ENCODE data around the gene SLC6A6.

Gene SLC6A6

GRCh38 chr3:14378415-14378814 is 24.0 kb upstream of the SLC6A6 start:
- no peak for DNase-seq (ENCODE audit: low spot score)
- Mint-ChIP-seq H3K27ac (peak overlapping the region; percentile 84), H3K4me3 (no peak overlapping the region), H3K36me3 (ENCODE audit: low read depth) (peaks cover 1% of the 10 kb centered on the region), H3K9me3 (no peaks in the 10 kb centered on the region), H3K4me1 (ENCODE audit: low read depth) (peaks cover 22% of the 10 kb centered on the region), H3K27me3 (ENCODE audit: low read depth) (peaks cover 7% of the 10 kb centered on the region)

GRCh38 chr3:14379843-14380242 is 22.6 kb upstream of the SLC6A6 start:
- no peak overlapping the region for H3K4me3 Mint-ChIP-seq
- H3K27ac Mint-ChIP-seq, result no peak overlapping the region
- H3K9me3 Mint-ChIP-seq, result no peaks in the 10 kb centered on the region
- H3K36me3 Mint-ChIP-seq (ENCODE audit: low read depth), result peaks cover 1% of the 10 kb centered on the region
- no peak for DNase-seq (ENCODE audit: low spot score)
- peaks cover 7% of the 10 kb centered on the region for H3K27me3 Mint-ChIP-seq (ENCODE audit: low read depth)
- peaks cover 22% of the 10 kb centered on the region for H3K4me1 Mint-ChIP-seq (ENCODE audit: low read depth)

DNA sequence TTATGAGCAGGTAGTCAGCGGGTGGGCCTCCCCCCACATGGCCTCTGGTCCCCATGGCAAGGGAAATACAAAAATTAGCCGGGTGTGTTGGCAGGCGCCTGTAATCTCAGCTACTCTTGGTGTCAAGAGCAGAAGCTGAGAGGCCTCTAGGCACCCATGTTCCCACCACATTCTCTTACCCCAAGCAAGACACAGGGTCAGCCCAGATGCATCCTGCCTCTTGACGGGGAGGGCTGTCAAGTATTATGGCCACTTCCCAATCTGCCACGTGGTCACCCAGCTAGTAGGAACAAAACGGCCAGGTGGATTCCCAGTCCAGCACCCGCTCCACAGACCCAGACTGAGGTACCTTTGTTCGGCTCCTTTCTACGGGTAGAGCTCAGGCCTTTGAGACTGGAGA is 16.2 kb upstream of the SLC6A6 start:
- no peak for DNase-seq (ENCODE audit: low spot score)
- no peaks in the 10 kb centered on the region for H3K9me3 Mint-ChIP-seq
- H3K36me3 Mint-ChIP-seq (ENCODE audit: low read depth), result no peaks in the 10 kb centered on the region
- peaks cover 32% of the 10 kb centered on the region for H3K27me3 Mint-ChIP-seq (ENCODE audit: low read depth)
- no peak overlapping the region for H3K4me3 Mint-ChIP-seq
- no peaks in the 10 kb centered on the region for H3K4me1 Mint-ChIP-seq (ENCODE audit: low read depth)
- H3K27ac Mint-ChIP-seq, result no peak overlapping the region

DNA sequence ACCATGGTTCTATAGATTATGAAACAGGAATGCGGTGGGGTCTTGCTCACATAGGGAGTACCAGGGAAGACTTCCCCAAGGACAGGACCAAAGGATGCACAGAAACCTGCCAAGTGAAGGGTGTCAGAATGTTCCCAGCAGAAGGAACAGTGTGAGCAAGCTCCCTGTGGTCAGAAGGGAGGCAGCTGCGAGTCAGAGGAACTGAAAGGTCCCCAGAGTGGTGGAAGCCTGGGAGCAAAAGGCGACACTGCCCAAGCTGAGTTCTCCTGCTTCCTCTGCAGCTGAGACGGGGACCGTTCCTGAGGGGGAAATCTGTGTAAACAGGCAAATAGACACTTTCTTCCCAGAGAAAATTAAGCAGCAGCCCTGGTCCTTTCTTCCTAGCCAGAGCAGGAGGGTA is 14.2 kb upstream of the SLC6A6 start:
- peaks cover 26% of the 10 kb centered on the region for H3K27me3 Mint-ChIP-seq (ENCODE audit: low read depth)
- H3K9me3 Mint-ChIP-seq, result no peaks in the 10 kb centered on the region
- H3K36me3 Mint-ChIP-seq (ENCODE audit: low read depth), result no peaks in the 10 kb centered on the region
- no peak overlapping the region for H3K27ac Mint-ChIP-seq
- no peak overlapping the region for H3K4me3 Mint-ChIP-seq
- no peak for DNase-seq (ENCODE audit: low spot score)
- no peaks in the 10 kb centered on the region for H3K4me1 Mint-ChIP-seq (ENCODE audit: low read depth)

- no peak for DNase-seq (ENCODE audit: low spot score)
- Mint-ChIP-seq H3K27ac (no peak overlapping the region), H3K4me1 (ENCODE audit: low read depth) (no peaks in the 10 kb centered on the region), H3K4me3 (no peak overlapping the region), H3K9me3 (no peaks in the 10 kb centered on the region), H3K27me3 (ENCODE audit: low read depth) (peaks cover 26% of the 10 kb centered on the region), H3K36me3 (ENCODE audit: low read depth) (no peaks in the 10 kb centered on the region)
Measured at GRCh38 chr3:14389166-14389606, 13.2 kb upstream of the SLC6A6 start.

- no peak for DNase-seq (ENCODE audit: low spot score)
- no peaks in the 10 kb centered on the region for H3K4me1 Mint-ChIP-seq (ENCODE audit: low read depth)
- no peak overlapping the region for H3K27ac Mint-ChIP-seq
- H3K4me3 Mint-ChIP-seq, result no peak overlapping the region
- peaks cover 26% of the 10 kb centered on the region for H3K27me3 Mint-ChIP-seq (ENCODE audit: low read depth)
- no peaks in the 10 kb centered on the region for H3K9me3 Mint-ChIP-seq
- H3K36me3 Mint-ChIP-seq (ENCODE audit: low read depth), result no peaks in the 10 kb centered on the region
Measured at GRCh38 chr3:14389716-14390115, 12.7 kb upstream of the SLC6A6 start.

- Mint-ChIP-seq H3K36me3 (ENCODE audit: low read depth) (no peaks in the 10 kb centered on the region), H3K4me3 (no peak overlapping the region), H3K4me1 (ENCODE audit: low read depth) (no peaks in the 10 kb centered on the region), H3K27ac (no peak overlapping the region), H3K9me3 (no peaks in the 10 kb centered on the region), H3K27me3 (ENCODE audit: low read depth) (peaks cover 26% of the 10 kb centered on the region)
- no peak for DNase-seq (ENCODE audit: low spot score)
Measured at GRCh38 chr3:14391033-14391432, 11.4 kb upstream of the SLC6A6 start.

GRCh38 chr3:14392231-14392630 is 10.2 kb upstream of the SLC6A6 start:
- peaks cover 5% of the 10 kb centered on the region for H3K4me1 Mint-ChIP-seq (ENCODE audit: low read depth)
- no peak overlapping the region for H3K27ac Mint-ChIP-seq
- H3K27me3 Mint-ChIP-seq (ENCODE audit: low read depth), result peaks cover 24% of the 10 kb centered on the region
- no peak overlapping the region for H3K4me3 Mint-ChIP-seq
- DNase-seq (ENCODE audit: low spot score), result no peak
- no peaks in the 10 kb centered on the region for H3K9me3 Mint-ChIP-seq
- H3K36me3 Mint-ChIP-seq (ENCODE audit: low read depth), result no peaks in the 10 kb centered on the region

GRCh38 chr3:14392803-14393319 is 9.5 kb upstream of the SLC6A6 start:
- Mint-ChIP-seq H3K27me3 (ENCODE audit: low read depth) (peaks cover 24% of the 10 kb centered on the region), H3K36me3 (ENCODE audit: low read depth) (no peaks in the 10 kb centered on the region), H3K4me3 (no peak overlapping the region), H3K9me3 (no peaks in the 10 kb centered on the region), H3K4me1 (ENCODE audit: low read depth) (peaks cover 11% of the 10 kb centered on the region), H3K27ac (no peak overlapping the region)
- DNase-seq (ENCODE audit: low spot score), result no peak

DNA sequence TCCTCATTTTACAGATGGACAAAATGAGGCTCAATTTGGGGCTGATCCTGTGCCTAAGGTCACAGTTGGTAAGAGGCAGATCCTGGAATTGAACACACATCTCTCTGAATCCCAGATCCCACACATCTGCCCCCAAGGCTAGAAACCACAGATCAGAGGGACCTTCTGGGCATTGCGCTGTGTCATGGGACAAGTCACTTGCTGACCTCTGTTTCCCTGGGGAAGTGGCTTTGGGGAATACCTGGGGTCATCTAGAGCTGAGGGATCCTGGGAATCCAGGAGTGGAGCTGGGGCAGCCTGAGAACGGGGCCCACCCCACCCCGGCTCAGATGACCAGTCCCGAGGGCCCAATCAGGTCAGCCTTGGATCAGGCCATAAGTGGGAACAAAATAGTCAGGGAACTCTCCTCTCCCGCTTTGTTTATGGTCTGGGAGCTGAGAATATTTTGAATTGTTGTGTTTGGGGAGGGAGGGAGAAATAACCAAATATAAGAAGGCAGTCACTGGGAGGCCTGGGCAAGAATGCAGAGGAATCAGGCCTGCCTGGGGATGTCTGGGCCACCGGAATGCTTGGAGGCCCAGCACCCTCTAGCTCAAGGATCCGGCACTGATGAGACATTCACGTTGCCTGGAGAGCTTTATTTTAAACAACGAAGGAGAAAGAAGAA is 8.8 kb upstream of the SLC6A6 start:
- H3K4me1 Mint-ChIP-seq (ENCODE audit: low read depth), result peaks cover 12% of the 10 kb centered on the region
- peaks cover 17% of the 10 kb centered on the region for H3K27me3 Mint-ChIP-seq (ENCODE audit: low read depth)
- no peaks in the 10 kb centered on the region for H3K36me3 Mint-ChIP-seq (ENCODE audit: low read depth)
- DNase-seq (ENCODE audit: low spot score), result no peak
- H3K4me3 Mint-ChIP-seq, result no peak overlapping the region
- H3K9me3 Mint-ChIP-seq, result no peaks in the 10 kb centered on the region
- no peak overlapping the region for H3K27ac Mint-ChIP-seq

DNA sequence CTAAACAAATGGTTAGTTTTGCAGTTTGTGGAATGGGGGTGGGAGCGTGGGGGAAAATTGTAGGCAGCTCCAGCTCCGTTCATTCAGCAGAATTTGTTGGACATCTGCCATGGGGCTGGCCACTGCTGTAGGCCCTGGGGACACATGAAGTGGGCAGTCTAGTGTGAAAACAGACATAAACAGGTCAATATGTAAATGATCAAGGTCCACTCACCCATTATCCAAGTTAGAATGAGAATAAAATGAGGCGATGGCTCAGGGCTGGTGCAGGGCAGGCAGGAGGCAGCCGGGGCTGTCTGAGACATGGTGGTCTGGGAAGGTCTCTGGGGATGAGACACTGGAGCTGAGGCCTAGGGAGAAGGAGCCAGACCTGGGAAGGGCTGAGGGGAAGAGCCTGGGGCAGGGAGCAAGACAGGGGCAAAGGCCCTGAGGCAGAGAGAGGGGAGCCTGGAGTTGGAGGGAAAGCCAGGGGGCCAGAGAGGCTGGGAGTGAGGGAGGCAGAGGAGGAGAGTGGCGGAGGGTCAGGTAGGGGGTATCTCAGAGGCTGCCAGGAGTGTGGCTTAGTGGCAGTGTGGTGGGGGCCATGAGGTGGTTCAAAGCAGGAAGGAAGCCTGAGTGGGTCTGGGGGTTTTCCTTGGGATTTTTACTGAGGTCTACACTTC is 6.2 kb upstream of the SLC6A6 start:
- Mint-ChIP-seq H3K4me3 (no peak overlapping the region), H3K9me3 (no peaks in the 10 kb centered on the region), H3K36me3 (ENCODE audit: low read depth) (no peaks in the 10 kb centered on the region), H3K27ac (no peak overlapping the region), H3K4me1 (ENCODE audit: low read depth) (peaks cover 17% of the 10 kb centered on the region), H3K27me3 (ENCODE audit: low read depth) (no peaks in the 10 kb centered on the region)
- no peak for DNase-seq (ENCODE audit: low spot score)

DNA sequence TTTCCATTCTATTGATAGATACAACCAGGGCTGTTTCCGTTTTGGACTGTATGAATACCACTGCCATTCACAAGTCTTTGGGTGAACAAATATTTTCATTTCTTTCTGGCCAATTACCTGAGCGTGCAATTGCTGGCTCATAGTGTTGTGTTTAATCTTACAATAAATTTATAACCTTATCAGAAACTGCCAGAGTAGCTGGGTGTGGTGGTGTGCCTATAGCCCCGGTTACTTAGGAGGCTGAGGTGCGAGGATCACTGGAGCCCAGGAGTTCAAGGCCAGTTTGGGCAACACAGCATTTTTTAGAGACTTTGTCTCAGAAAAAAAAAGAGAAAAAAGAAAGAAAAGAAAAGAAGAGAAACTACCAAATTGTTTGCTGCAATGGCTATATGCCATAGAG is 5.4 kb upstream of the SLC6A6 start:
- H3K4me3 Mint-ChIP-seq, result no peak overlapping the region
- H3K27ac Mint-ChIP-seq, result peak overlapping the region; percentile 33
- no peaks in the 10 kb centered on the region for H3K27me3 Mint-ChIP-seq (ENCODE audit: low read depth)
- DNase-seq (ENCODE audit: low spot score), result no peak
- no peaks in the 10 kb centered on the region for H3K36me3 Mint-ChIP-seq (ENCODE audit: low read depth)
- peaks cover 20% of the 10 kb centered on the region for H3K4me1 Mint-ChIP-seq (ENCODE audit: low read depth)
- no peaks in the 10 kb centered on the region for H3K9me3 Mint-ChIP-seq

- H3K27ac Mint-ChIP-seq, result peak overlapping the region; percentile 33
- H3K4me1 Mint-ChIP-seq (ENCODE audit: low read depth), result peaks cover 21% of the 10 kb centered on the region
- no peaks in the 10 kb centered on the region for H3K36me3 Mint-ChIP-seq (ENCODE audit: low read depth)
- no peak overlapping the region for H3K4me3 Mint-ChIP-seq
- H3K27me3 Mint-ChIP-seq (ENCODE audit: low read depth), result no peaks in the 10 kb centered on the region
- no peak for DNase-seq (ENCODE audit: low spot score)
- no peaks in the 10 kb centered on the region for H3K9me3 Mint-ChIP-seq
Measured at GRCh38 chr3:14397531-14397930, 4.9 kb upstream of the SLC6A6 start.

DNA sequence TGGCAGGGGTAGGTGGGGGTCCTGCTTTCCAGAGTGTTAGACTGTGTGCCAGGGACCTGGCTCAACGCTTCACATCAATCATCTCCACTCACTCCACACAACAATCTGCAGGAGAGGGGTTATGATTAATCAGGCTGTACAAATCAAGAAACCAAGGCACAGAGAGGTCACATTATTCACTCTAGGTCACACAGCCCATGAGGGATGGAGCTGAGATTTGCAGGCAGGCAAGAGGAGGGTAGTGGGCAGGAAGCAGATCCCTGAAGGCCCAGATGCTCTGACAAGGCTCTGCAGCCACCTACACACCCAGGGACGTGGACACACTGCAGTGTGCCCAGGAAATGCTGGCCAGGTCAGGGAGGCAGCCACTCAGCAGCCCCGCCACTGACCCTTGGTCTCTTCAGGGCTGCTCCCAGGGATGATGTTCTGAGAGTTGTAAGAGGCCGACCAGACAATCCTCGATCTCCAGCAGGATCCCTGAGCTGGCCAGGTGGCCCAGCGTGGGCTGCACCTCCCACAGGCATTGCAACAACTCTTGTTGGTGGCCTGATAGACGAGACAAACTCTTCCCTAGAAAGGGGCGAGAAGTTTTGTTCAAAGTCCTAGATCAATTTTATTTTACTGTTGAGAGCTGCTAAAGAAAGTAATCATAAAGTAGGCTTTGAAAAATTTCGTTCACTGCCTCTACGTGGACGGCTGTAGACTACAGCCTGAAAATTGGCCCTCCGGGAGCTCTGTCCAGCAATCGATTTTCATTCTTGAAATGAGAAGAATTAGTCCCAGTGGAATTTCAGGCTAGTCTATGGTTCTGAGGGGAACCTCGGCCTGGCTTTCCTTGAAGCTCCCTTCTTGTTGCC is 4.2 kb upstream of the SLC6A6 start:
- no peaks in the 10 kb centered on the region for H3K9me3 Mint-ChIP-seq
- H3K4me1 Mint-ChIP-seq (ENCODE audit: low read depth), result peaks cover 23% of the 10 kb centered on the region
- no peak for DNase-seq (ENCODE audit: low spot score)
- no peaks in the 10 kb centered on the region for H3K27me3 Mint-ChIP-seq (ENCODE audit: low read depth)
- no peak overlapping the region for H3K27ac Mint-ChIP-seq
- H3K36me3 Mint-ChIP-seq (ENCODE audit: low read depth), result peaks cover 3% of the 10 kb centered on the region
- no peak overlapping the region for H3K4me3 Mint-ChIP-seq

Data from T-helper 2 cell treated with Interferon-gamma antibody and Interleukin-4, amounts not matched to agents 5 μg/mL and 100 μg/mL, for 36 hours (primary cell).